Measurements from ENCODE around the gene KDM6B. TPM values are rescaled to one million over a fixed set of nuclear protein-coding genes. Genes with fewer than 3 reads are reported as not detected.
"Not testable (repeated sequence)": the region's sequence is repeated elsewhere in the genome, so short reads cannot be mapped to it uniquely, and the experiment has no call there.

The KDM6B gene
- total RNA-seq, 2 experiments from 2014 or later = 12.3 to 12.8 TPM

DNA sequence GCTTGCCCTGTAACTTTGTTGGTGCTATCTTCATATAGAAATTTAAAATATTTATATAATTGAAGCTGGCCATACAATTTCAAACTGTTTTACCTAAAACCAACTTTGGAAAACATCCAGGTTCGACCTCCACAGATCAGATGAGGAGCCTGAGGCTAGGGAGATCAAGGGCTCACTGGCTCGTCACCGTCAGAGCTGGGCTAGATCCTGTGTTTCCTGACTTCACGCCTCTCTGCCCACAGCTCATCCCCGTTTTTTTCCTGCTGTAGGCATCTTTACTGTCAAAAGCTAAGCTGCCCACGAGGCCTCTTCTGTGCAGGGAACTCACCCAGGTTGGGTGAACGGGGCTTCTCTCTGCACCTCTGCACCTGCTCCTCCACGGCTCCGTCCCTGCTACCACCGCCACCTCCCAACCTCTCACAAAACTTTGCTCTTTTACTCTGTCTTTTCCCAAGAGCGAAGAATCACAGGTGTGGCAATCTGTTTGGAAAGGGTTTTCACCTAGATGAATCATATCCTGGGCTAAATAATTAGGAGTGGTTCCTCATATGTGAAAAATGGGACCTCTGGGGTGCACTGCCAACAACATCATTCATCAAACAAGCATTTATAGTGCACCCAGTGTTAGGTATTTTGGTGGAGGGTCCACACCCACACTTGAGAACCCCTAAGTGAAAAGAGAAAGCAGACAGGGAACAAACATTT is 24.8 kb upstream of the KDM6B start:
- H3K4me1 Mint-ChIP-seq = no peaks in the 10 kb centered on the region
- no peaks in the 10 kb centered on the region for H3K36me3 Mint-ChIP-seq (ENCODE audit: low read depth)
- H3K27me3 Mint-ChIP-seq = peaks cover 6% of the 10 kb centered on the region
- no peak overlapping the region for H3K4me3 Mint-ChIP-seq
- no peak for DNase-seq
- H3K9me3 Mint-ChIP-seq = no peaks in the 10 kb centered on the region
- POLR2A ChIA-PET = no interaction called here
- CTCF ChIA-PET = interaction anchor here (0.6 kb wide), 1 partner anchor 53 kb away, joined by 3 read pairs; no protein-coding TSS in a partner anchor
- no peak overlapping the region for H3K27ac Mint-ChIP-seq

- H3K36me3 Mint-ChIP-seq (ENCODE audit: low read depth); H3K4me3 Mint-ChIP-seq; POLR2A ChIA-PET; H3K27me3 Mint-ChIP-seq; CTCF ChIA-PET; H3K4me1 Mint-ChIP-seq; H3K27ac Mint-ChIP-seq; H3K9me3 Mint-ChIP-seq; DNase-seq: not testable (repeated sequence)
Observed at GRCh38 chr17:7809791-7810343, 24.1 kb upstream of the KDM6B start.

DNA sequence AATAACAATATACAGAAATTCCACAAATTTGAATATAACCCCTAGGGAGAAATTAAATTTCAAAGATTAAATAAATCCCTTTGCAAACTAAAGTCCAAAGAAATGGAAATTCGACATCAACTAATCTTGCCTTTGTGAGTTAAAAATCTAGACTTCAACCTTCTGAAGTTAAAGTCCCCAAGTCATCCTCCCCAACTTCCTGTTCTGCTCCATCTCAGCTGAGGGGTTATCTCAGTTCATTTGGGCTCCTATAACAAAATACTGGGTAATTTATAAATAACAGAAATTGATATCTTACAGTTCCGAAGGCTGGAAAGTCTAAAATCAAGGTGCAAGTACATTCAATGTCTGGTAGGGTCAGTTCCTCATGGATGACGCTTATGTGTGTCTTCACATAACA is 22.8 kb upstream of the KDM6B start:
- no peak for DNase-seq
- Mint-ChIP-seq H3K27ac (no peak overlapping the region), H3K4me3 (no peak overlapping the region), H3K27me3 (peaks cover 3% of the 10 kb centered on the region), H3K36me3 (ENCODE audit: low read depth) (no peaks in the 10 kb centered on the region), H3K4me1 (no peaks in the 10 kb centered on the region), H3K9me3 (no peaks in the 10 kb centered on the region)
- ChIA-PET POLR2A (no interaction called here), CTCF (interaction anchor here (0.6 to 0.7 kb wide), 2 partner anchors 179 to 873 kb away, joined by 3 read pairs; no protein-coding TSS in a partner anchor)

GRCh38 chr17:7814969-7815368 is 19.0 kb upstream of the KDM6B start:
- Mint-ChIP-seq H3K4me3 (no peak overlapping the region), H3K36me3 (ENCODE audit: low read depth) (no peaks in the 10 kb centered on the region), H3K9me3 (no peaks in the 10 kb centered on the region), H3K27ac (no peak overlapping the region), H3K4me1 (no peaks in the 10 kb centered on the region), H3K27me3 (no peaks in the 10 kb centered on the region)
- ChIA-PET CTCF (no interaction called here), POLR2A (no interaction called here)
- no peak for DNase-seq

GRCh38 chr17:7816926-7817642 is 16.9 kb upstream of the KDM6B start:
- Mint-ChIP-seq H3K36me3 (ENCODE audit: low read depth) (no peaks in the 10 kb centered on the region), H3K27me3 (no peaks in the 10 kb centered on the region), H3K9me3 (no peaks in the 10 kb centered on the region), H3K4me1 (no peaks in the 10 kb centered on the region), H3K27ac (no peak overlapping the region), H3K4me3 (no peak overlapping the region)
- CTCF ChIA-PET = interaction anchor here (0.6 to 1.2 kb wide), 2 partner anchors 9 to 173 kb away, joined by 3 to 4 read pairs; no protein-coding TSS in a partner anchor
- no peak for DNase-seq
- POLR2A ChIA-PET = no interaction called here

- CTCF ChIA-PET = interaction anchor here (0.6 to 1.7 kb wide), 2 partner anchors 8 to 15 kb away, joined by 3 to 5 read pairs; no protein-coding TSS in a partner anchor
- H3K27ac Mint-ChIP-seq = no peak overlapping the region
- POLR2A ChIA-PET = no interaction called here
- H3K4me3 Mint-ChIP-seq = no peak overlapping the region
- no peak for DNase-seq
- H3K9me3 Mint-ChIP-seq = no peaks in the 10 kb centered on the region
- no peaks in the 10 kb centered on the region for H3K4me1 Mint-ChIP-seq
- H3K27me3 Mint-ChIP-seq = no peaks in the 10 kb centered on the region
- H3K36me3 Mint-ChIP-seq (ENCODE audit: low read depth) = no peaks in the 10 kb centered on the region
Observed at GRCh38 chr17:7817643-7817964, 16.4 kb upstream of the KDM6B start.

DNA sequence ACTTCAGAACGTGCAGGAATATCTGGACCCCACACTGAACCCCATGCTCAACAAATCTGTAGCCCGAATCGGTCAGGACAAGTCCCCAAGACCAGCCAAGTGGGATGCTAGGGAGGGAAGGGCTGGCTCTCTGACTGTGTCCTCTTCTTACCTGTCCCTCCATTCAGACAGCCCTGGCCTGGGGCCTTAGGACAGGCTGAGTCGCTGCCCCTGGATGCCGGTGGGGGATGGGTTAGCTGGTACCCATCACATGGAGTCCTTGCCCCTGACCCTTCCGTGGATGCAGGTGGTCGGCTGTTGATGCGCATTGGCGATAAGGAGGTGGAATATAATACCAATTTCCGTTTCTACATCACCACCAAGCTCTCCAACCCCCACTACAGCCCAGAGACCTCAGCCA is 16.0 kb upstream of the KDM6B start:
- ChIA-PET CTCF (interaction anchor here (1.2 to 2.5 kb wide), 3 partner anchors 14 to 23 kb away, joined by 4 to 5 read pairs (median 5); no protein-coding TSS in a partner anchor), POLR2A (no interaction called here)
- H3K27me3 Mint-ChIP-seq = no peaks in the 10 kb centered on the region
- H3K4me3 Mint-ChIP-seq = no peak overlapping the region
- H3K27ac Mint-ChIP-seq = no peak overlapping the region
- no peak for DNase-seq
- no peaks in the 10 kb centered on the region for H3K36me3 Mint-ChIP-seq (ENCODE audit: low read depth)
- no peaks in the 10 kb centered on the region for H3K9me3 Mint-ChIP-seq
- H3K4me1 Mint-ChIP-seq = no peaks in the 10 kb centered on the region

DNA sequence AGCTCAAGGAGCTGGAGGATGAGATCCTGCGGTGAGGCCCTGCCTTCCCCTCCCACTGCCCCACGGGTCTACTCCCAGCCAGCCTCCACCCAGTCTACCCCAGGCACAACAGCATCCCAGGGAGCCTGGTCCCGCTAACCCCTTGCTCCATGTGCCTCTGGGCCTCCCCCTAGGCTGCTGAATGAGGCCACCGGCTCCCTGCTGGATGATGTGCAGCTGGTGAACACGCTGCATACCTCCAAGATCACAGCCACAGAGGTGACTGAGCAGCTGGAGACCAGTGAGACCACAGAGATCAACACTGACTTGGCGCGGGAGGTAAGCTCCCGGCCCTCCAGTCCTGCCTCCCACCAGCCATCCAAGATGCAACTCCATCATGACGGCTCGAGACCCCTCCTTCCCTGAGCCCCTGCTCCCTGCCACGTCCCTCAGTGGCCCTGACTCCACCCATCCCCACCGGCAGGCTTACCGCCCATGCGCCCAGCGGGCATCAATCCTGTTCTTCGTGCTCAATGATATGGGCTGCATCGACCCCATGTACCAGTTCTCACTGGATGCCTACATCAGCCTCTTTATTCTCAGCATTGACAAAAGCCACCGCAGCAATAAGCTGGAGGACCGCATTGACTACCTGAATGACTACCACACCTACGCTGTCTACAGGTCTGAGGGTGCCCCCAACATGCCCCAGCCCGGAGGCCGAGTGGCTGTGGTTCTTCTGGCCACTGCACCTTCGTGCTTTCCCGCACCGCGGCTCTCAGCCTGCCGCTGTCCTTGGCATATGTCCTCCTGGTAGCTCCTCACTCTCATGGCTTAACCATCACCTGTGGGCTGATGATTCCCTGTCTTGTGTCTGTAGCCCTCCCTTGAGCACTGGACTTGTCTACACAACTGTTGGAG is 15.0 kb upstream of the KDM6B start:
- Mint-ChIP-seq H3K4me3 (no peak overlapping the region), H3K9me3 (no peaks in the 10 kb centered on the region), H3K4me1 (no peaks in the 10 kb centered on the region), H3K27ac (no peak overlapping the region), H3K36me3 (ENCODE audit: low read depth) (no peaks in the 10 kb centered on the region), H3K27me3 (no peaks in the 10 kb centered on the region)
- no peak for DNase-seq
- ChIA-PET CTCF (interaction anchor here (0.6 to 2.5 kb wide), 6 partner anchors 11 to 172 kb away, joined by 3 to 5 read pairs (median 4); no protein-coding TSS in a partner anchor), POLR2A (no interaction called here)

GRCh38 chr17:7820231-7820630 is 13.8 kb upstream of the KDM6B start:
- CTCF ChIA-PET = interaction anchor here (2.1 to 2.5 kb wide), 2 partner anchors 10 to 20 kb away, joined by 5 read pairs; no protein-coding TSS in a partner anchor

GRCh38 chr17:7822126-7822525 is 11.9 kb upstream of the KDM6B start:
- Mint-ChIP-seq H3K27ac (no peak overlapping the region), H3K4me3 (no peak overlapping the region), H3K4me1 (no peaks in the 10 kb centered on the region), H3K36me3 (ENCODE audit: low read depth) (no peaks in the 10 kb centered on the region), H3K27me3 (peaks cover 4% of the 10 kb centered on the region), H3K9me3 (no peaks in the 10 kb centered on the region)
- no peak for DNase-seq
- POLR2A ChIA-PET = no interaction called here
- CTCF ChIA-PET = interaction anchor here (1.2 to 1.4 kb wide), 2 partner anchors 79 to 99 kb away, joined by 3 read pairs; no protein-coding TSS in a partner anchor

More at GRCh38 chr17:7820231-7820630, 13.8 kb upstream of the KDM6B start:
- Mint-ChIP-seq H3K4me1 (no peaks in the 10 kb centered on the region), H3K4me3 (no peak overlapping the region), H3K36me3 (ENCODE audit: low read depth) (no peaks in the 10 kb centered on the region), H3K27me3 (no peaks in the 10 kb centered on the region), H3K27ac (no peak overlapping the region), H3K9me3 (no peaks in the 10 kb centered on the region)
- POLR2A ChIA-PET = no interaction called here
- no peak for DNase-seq

DNA sequence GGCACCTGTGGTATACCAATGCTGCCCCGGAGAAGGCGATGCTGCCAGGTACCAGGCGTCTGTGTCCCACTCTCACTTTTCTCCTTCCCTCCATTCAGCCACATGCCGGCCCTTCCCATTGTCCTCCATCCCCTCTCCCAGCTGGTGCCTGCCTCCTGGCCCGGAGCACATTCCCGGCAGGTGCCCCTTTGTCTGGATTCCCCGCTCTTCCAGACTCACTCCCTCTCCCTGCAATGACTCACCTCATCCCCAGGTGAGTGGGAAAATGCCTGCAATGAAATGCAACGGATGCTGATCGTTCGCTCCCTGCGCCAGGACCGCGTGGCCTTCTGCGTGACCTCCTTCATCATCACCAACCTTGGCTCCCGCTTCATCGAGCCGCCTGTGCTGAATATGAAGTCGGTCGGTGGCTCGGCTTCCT is 10.4 kb upstream of the KDM6B start:
- CTCF ChIA-PET = interaction anchor here (0.6 to 1.4 kb wide), 8 partner anchors 9 to 178 kb away, joined by 3 to 4 read pairs (median 4); partner anchors contain the start of genes GUCY2D and KDM6B
- POLR2A ChIA-PET = no interaction called here
- H3K27me3 Mint-ChIP-seq = peaks cover 8% of the 10 kb centered on the region

More for the DNA sequence above, 10.4 kb upstream of the KDM6B start:
- no peak overlapping the region for H3K27ac Mint-ChIP-seq
- H3K4me1 Mint-ChIP-seq = no peaks in the 10 kb centered on the region
- no peaks in the 10 kb centered on the region for H3K9me3 Mint-ChIP-seq
- no peak for DNase-seq
- no peaks in the 10 kb centered on the region for H3K36me3 Mint-ChIP-seq (ENCODE audit: low read depth)
- H3K4me3 Mint-ChIP-seq = no peak overlapping the region
